Measurements from ENCODE around the gene ZNF581.

The ZNF581 gene

DNA sequence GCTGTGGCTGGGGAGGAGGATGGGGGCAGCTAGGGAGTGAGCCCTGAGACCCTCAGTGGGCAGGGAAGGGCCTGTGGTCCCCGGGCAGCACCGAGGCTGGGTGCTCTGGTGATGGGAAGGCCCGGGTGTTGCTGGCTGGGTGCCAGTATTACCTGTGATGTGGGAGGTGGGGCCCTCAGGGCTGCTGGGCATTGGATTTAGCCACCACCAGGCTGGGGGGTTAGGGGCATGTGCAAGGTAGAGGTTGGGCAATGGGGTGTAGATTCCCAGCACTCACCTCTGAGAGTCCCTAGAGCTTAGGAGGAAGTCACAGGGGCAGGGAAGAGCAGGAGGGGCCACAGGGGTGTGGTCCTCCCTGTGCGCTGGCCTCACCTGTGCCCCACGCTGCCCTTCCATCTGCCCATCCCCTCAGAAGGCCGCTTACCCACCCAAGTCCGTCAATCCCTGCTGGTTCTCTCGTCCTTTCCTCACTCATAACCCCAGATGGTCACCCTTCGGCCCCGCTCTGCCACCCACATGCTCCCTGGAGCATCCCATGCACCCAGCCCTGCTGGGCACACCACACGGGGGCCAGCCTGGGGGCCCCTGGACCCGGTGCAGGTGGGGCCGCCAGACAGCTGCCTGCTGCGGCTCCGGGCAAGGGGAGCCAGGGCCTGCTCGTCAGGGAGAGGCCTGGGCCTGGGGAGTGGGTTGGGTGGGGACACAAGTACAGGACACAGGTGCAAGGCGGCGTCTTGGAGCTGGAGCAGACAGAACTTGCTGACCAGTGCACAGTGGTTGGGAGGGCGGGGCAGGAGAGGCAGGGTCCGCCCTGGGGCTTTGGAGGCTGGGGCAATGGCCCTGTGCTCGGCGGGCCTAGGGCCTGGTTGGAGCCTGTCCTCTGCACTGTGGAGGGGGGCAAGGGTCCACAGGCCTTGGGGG lies 44.1 kb downstream of the ZNF581 start:
- Histone ChIP-seq H3K36me3 (replicated peaks; ENCODE audit: low read depth, low read length) (peaks cover 70% of the 10 kb centered on the region), H3K4me3 (ENCODE audit: low read length) (no peak overlapping the region), H3K4me1 (ENCODE audit: low read length) (no peaks in the 10 kb centered on the region), H3K27me3 (ENCODE audit: low read depth, low read length) (no peaks in the 10 kb centered on the region), H4K20me1 (ENCODE audit: insufficient read depth, low read length) (peaks cover 76% of the 10 kb centered on the region), H3K79me2 (ENCODE audit: low read length) (peaks cover 64% of the 10 kb centered on the region), H3K4me2 (ENCODE audit: low read length) (no peak overlapping the region), H2AFZ (ENCODE audit: low read depth, low read length) (no peak overlapping the region), H3K9ac (ENCODE audit: low read length) (no peak overlapping the region), H3K27ac (ENCODE audit: low read length) (no peak overlapping the region), H3K9me3 (ENCODE audit: insufficient read depth, low read length) (no peaks in the 10 kb centered on the region)
- no peak for TF ChIP-seq EZH2phosphoT487 (IDR thresholded peaks at IDR 0.05; ENCODE audit: low read depth)

DNA sequence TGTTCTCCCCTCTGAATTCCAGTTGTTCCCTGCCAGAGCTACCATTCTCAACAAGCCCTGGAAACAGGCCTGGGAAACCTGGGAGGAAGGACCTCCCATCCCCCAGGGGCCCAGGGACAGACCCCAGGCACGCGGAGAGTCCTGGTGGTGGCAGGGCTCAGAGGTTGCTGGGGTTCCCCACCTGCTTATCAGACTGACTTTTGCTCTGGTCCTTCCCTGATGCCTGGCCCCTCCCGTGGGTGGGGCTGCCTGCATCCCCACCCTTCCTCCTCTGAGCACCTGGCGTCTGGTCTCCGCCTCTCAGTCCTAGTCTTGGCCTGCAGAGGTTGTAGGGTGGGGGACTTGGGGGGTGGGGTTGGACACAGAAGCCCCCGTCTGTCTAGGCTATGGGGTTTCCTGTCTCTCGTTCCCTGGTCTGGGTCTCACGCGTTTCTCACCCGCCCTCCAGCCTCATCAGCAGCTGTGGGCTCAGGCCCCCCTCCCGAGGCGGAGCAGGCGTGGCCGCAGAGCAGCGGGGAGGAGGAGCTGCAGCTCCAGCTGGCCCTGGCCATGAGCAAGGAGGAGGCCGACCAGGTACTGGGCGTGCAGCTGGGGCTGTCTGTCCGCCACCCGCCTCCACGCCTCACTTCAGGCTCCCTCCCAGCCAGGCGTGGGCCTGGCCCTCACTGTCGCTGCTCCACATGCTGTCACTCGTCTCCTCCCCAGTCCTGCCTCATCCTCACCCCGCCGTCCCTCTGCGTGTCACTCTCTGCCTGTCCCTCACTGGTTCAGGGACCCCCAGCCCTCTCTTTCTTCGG lies 45.2 kb downstream of the ZNF581 start:
- H3K27ac ChIP-seq (ENCODE audit: low read length): no peak overlapping the region

DNA sequence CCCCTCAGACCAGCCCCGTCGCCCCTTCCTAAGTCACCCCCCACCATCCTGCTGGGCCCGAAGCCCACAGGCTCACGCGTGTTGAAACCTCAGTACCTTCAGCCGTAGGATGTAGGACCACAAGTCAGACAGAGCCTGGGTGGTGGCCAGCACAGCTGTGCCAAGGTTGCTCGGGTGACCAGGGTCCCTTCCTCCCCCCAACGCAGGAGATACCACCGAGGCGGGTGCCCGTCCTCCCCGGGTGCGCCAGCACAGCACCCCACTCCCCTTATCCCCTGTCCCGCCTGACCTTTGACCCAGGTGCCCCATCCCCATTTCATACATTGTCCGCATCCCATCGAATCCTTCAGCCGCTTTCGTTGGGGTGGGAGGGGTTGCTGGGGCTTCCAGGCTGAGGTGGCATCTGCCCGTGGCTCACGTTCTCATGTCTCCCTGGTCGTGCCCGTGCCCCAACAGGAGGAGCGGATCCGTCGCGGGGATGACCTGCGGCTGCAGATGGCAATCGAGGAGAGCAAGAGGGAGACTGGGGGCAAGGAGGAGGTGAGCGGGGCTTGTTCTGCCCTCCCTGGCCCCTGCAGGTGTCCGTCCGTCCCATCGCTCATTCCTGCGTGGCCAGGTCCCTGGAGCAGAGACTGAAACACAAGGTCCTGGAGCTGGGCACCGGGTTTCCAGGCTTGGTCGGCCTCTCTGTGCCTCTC lies 46.1 kb downstream of the ZNF581 start:
- H3K9ac ChIP-seq (ENCODE audit: low read length): no peak overlapping the region
- H3K79me2 ChIP-seq (ENCODE audit: low read length): peaks cover 47% of the 10 kb centered on the region
- H2AFZ ChIP-seq (ENCODE audit: low read depth, low read length): no peak overlapping the region
- H3K4me3 ChIP-seq (ENCODE audit: low read length): no peak overlapping the region
- H3K36me3 ChIP-seq (replicated peaks; ENCODE audit: low read depth, low read length): peaks cover 79% of the 10 kb centered on the region
- no peaks in the 10 kb centered on the region for H3K4me1 ChIP-seq (ENCODE audit: low read length)
- H3K4me2 ChIP-seq (ENCODE audit: low read length): no peak overlapping the region
- peaks cover 65% of the 10 kb centered on the region for H4K20me1 ChIP-seq (ENCODE audit: insufficient read depth, low read length)
- H3K9me3 ChIP-seq (ENCODE audit: insufficient read depth, low read length): no peaks in the 10 kb centered on the region
- no peak overlapping the region for H3K27ac ChIP-seq (ENCODE audit: low read length)
- no peaks in the 10 kb centered on the region for H3K27me3 ChIP-seq (ENCODE audit: low read depth, low read length)
- TF ChIP-seq EZH2phosphoT487 (IDR thresholded peaks at IDR 0.05; ENCODE audit: low read depth): no peak
- TF ChIP-seq, protein P1, sequence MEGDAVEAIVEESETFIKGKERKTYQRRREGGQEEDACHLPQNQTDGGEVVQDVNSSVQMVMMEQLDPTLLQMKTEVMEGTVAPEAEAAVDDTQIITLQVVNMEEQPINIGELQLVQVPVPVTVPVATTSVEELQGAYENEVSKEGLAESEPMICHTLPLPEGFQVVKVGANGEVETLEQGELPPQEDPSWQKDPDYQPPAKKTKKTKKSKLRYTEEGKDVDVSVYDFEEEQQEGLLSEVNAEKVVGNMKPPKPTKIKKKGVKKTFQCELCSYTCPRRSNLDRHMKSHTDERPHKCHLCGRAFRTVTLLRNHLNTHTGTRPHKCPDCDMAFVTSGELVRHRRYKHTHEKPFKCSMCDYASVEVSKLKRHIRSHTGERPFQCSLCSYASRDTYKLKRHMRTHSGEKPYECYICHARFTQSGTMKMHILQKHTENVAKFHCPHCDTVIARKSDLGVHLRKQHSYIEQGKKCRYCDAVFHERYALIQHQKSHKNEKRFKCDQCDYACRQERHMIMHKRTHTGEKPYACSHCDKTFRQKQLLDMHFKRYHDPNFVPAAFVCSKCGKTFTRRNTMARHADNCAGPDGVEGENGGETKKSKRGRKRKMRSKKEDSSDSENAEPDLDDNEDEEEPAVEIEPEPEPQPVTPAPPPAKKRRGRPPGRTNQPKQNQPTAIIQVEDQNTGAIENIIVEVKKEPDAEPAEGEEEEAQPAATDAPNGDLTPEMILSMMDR (IDR thresholded peaks at IDR 0.05; ENCODE audit: low read depth, low read length): no peak

More for the DNA sequence above, 45.2 kb downstream of the ZNF581 start:
- Histone ChIP-seq H3K27me3 (ENCODE audit: low read depth, low read length) (no peaks in the 10 kb centered on the region), H3K9me3 (ENCODE audit: insufficient read depth, low read length) (no peaks in the 10 kb centered on the region), H3K79me2 (ENCODE audit: low read length) (peaks cover 56% of the 10 kb centered on the region), H3K4me1 (ENCODE audit: low read length) (no peaks in the 10 kb centered on the region), H3K36me3 (replicated peaks; ENCODE audit: low read depth, low read length) (peaks cover 80% of the 10 kb centered on the region), H2AFZ (ENCODE audit: low read depth, low read length) (no peak overlapping the region), H3K4me3 (ENCODE audit: low read length) (no peak overlapping the region), H3K9ac (ENCODE audit: low read length) (no peak overlapping the region), H4K20me1 (ENCODE audit: insufficient read depth, low read length) (peaks cover 74% of the 10 kb centered on the region), H3K4me2 (ENCODE audit: low read length) (no peak overlapping the region)
- no peak for TF ChIP-seq EZH2phosphoT487 (IDR thresholded peaks at IDR 0.05; ENCODE audit: low read depth)
- TF ChIP-seq, protein P1 (IDR thresholded peaks at IDR 0.05; ENCODE audit: low read depth, low read length): no peak

DNA sequence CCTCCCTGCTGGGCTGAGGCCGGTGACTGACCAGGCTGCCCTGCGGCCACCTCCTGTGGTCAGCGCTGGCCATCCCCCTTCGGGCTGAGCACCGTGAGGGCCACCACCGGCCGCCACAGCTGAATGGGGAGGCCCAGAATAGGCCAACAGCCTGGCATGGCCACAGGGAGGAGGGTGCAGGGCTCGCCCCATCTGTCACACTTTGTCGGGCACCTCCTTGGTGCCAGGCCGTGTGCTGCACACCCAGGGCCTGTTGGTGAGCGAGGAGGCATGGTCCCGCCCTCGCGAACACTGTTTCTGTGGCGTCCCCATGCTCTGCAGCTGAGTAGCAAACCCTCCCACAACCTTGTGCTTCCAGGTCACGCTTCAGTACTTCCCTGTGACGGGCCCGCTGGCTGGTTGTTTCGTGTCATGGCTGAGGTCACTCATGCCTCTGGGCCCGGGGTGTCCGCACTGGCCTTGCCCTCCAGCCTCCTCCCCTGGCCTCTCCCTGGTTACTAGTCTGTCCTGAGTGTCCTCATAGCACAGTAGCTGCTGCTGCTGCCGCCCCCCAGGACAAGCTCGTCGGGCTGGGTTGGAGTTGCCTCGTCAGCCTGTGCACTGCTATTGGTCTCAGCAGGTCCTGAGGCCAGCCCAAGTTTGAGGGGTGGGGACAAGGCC lies 46.8 kb downstream of the ZNF581 start:
- Histone ChIP-seq H3K79me2 (ENCODE audit: low read length) (peaks cover 40% of the 10 kb centered on the region), H3K27me3 (ENCODE audit: low read depth, low read length) (no peaks in the 10 kb centered on the region), H3K9ac (ENCODE audit: low read length) (no peak overlapping the region), H3K4me2 (ENCODE audit: low read length) (no peak overlapping the region), H3K9me3 (ENCODE audit: insufficient read depth, low read length) (no peaks in the 10 kb centered on the region), H2AFZ (ENCODE audit: low read depth, low read length) (no peak overlapping the region), H3K4me1 (ENCODE audit: low read length) (no peaks in the 10 kb centered on the region), H3K27ac (ENCODE audit: low read length) (no peak overlapping the region), H3K36me3 (replicated peaks; ENCODE audit: low read depth, low read length) (peaks cover 79% of the 10 kb centered on the region), H3K4me3 (ENCODE audit: low read length) (no peak overlapping the region), H4K20me1 (ENCODE audit: insufficient read depth, low read length) (peaks cover 58% of the 10 kb centered on the region)
- TF ChIP-seq, protein P1 (IDR thresholded peaks at IDR 0.05; ENCODE audit: low read depth, low read length): no peak
- no peak for TF ChIP-seq EZH2phosphoT487 (IDR thresholded peaks at IDR 0.05; ENCODE audit: low read depth)

Data from OCI-LY3 (cell line).